ENCODE results near the gene PPP1R16B. TPM values are rescaled to one million over a fixed set of nuclear protein-coding genes. Genes with fewer than 3 reads are reported as not detected.

The PPP1R16B gene
- total RNA-seq, 4 donors from 2014 or later: 0.99 to 6.7 (median 3.6) TPM

GRCh38 chr20:38905375-38905774 lies 99.9 kb downstream of the PPP1R16B start:
- no peak overlapping the region for H3K27ac ChIP-seq
- intact Hi-C loops (cut with DNase I): no loop called here
- DNase-seq: no peak
- H3K4me3 ChIP-seq: no peak overlapping the region
- 57 to 100% methylated on average over 1 of the region's 1 CpG for WGBS, 2 donors
- peaks cover 0 to 33% (median 0%) of the 10 kb centered on the region in 3 donors for H3K36me3 ChIP-seq
- peaks cover 0 to 14% (median 8%) of the 10 kb centered on the region in 3 donors for H3K9me3 ChIP-seq
- H3K27me3 ChIP-seq: no peaks in the 10 kb centered on the region
- H3K4me1 ChIP-seq: no peaks in the 10 kb centered on the region
- TF ChIP-seq CTCF (IDR thresholded peaks at IDR 0.05) (no peak), POLR2A (IDR thresholded peaks at IDR 0.05) (no peak)

- peaks cover 0 to 14% (median 8%) of the 10 kb centered on the region in 3 donors for H3K9me3 ChIP-seq
- intact Hi-C loops (cut with DNase I): no loop called here
- no peak overlapping the region for H3K4me3 ChIP-seq
- H3K27ac ChIP-seq: peak overlapping the region in 1 of 4 donors; percentile 13
- 83 to 93% methylated on average over 3 to 8 of the region's 13 CpGs for WGBS, 2 donors
- peaks cover 0 to 7% (median 0%) of the 10 kb centered on the region in 4 donors for H3K27me3 ChIP-seq
- DNase-seq: no peak
- peaks cover 0 to 26% (median 0%) of the 10 kb centered on the region in 3 donors for H3K36me3 ChIP-seq
- H3K4me1 ChIP-seq: no peaks in the 10 kb centered on the region
- no peak for TF ChIP-seq CTCF (IDR thresholded peaks at IDR 0.05)
- TF ChIP-seq POLR2A (IDR thresholded peaks at IDR 0.05): no peak
Observed at GRCh38 chr20:38907918-38908677, 102.6 kb downstream of the PPP1R16B start.

GRCh38 chr20:38915355-38915754 lies 109.9 kb downstream of the PPP1R16B start:
- no peaks in the 10 kb centered on the region for H3K9me3 ChIP-seq
- peaks cover 0 to 7% (median 0%) of the 10 kb centered on the region in 3 donors for H3K36me3 ChIP-seq
- no peak for TF ChIP-seq POLR2A (IDR thresholded peaks at IDR 0.05)
- no peak for TF ChIP-seq CTCF (IDR thresholded peaks at IDR 0.05)
- H3K4me1 ChIP-seq: no peaks in the 10 kb centered on the region
- DNase-seq: no peak
- peaks cover 0 to 36% (median 0%) of the 10 kb centered on the region in 4 donors for H3K27me3 ChIP-seq
- intact Hi-C loops (cut with DNase I): no loop called here
- H3K27ac ChIP-seq: no peak overlapping the region
- H3K4me3 ChIP-seq: no peak overlapping the region
- 96% methylated on average over 7 of the region's 7 CpGs for WGBS, 2 donors

- Histone ChIP-seq H3K36me3 (peaks cover 0 to 7% (median 0%) of the 10 kb centered on the region in 3 donors), H3K27ac (no peak overlapping the region), H3K4me3 (no peak overlapping the region), H3K4me1 (peaks cover 0 to 7% (median 0%) of the 10 kb centered on the region in 3 donors), H3K9me3 (no peaks in the 10 kb centered on the region), H3K27me3 (peaks cover 0 to 36% (median 0%) of the 10 kb centered on the region in 4 donors)
- DNase-seq: no peak
- TF ChIP-seq CTCF (IDR thresholded peaks at IDR 0.05) (no peak), POLR2A (IDR thresholded peaks at IDR 0.05) (no peak)
- WGBS, 2 donors: 71 to 80% methylated on average over 3 to 4 of the region's 4 CpGs
- intact Hi-C loops (cut with DNase I): no loop called here
Observed at GRCh38 chr20:38917657-38918056, 112.2 kb downstream of the PPP1R16B start.

- TF ChIP-seq POLR2A (IDR thresholded peaks at IDR 0.05) (no peak), CTCF (IDR thresholded peaks at IDR 0.05) (no peak)
- Histone ChIP-seq H3K4me1 (peaks cover 0 to 7% (median 0%) of the 10 kb centered on the region in 3 donors), H3K9me3 (no peaks in the 10 kb centered on the region), H3K27ac (no peak overlapping the region), H3K27me3 (peaks cover 0 to 31% (median 0%) of the 10 kb centered on the region in 4 donors), H3K36me3 (peaks cover 0 to 7% (median 0%) of the 10 kb centered on the region in 3 donors), H3K4me3 (no peak overlapping the region)
- no peak for DNase-seq
- intact Hi-C loops (cut with DNase I): no loop called here
- 91 to 94% methylated on average over 5 to 11 of the region's 19 CpGs for WGBS, 2 donors
Observed at GRCh38 chr20:38918172-38918571, 112.7 kb downstream of the PPP1R16B start.
